Fibroblast of lung (primary cell): ENCODE measurements around the gene NUP98.

Source experiments
- CTCF ChIP-seq, 2 donors: IDR thresholded peaks in 1 of 2; conservative IDR thresholded peaks in 1 of 2; 1 replicate in 1 of 2; 2 replicates in 1 of 2; pipeline ENCODE4 v1.5.1; 2011 to 2012; ENCODE audit warnings: low read length in 2 of 2, control low read depth in 1 of 2, inconsistent platforms in 1 of 2, low read depth in 1 of 2, mild to moderate bottlenecking in 1 of 2
- EZH2 ChIP-seq: IDR thresholded peaks from 2 replicates; pipeline ENCODE4 v1.5.1; 2012; ENCODE audit warnings: low read length, control low read depth, mild to moderate bottlenecking; ENCODE audit errors: missing control alignments

GRCh38 chr11:3825473-3826154 lies 28.3 kb upstream of the NUP98 start:
- TF ChIP-seq CTCF (conservative IDR thresholded peaks at IDR 0.05 in 1 of 2, IDR thresholded peaks at IDR 0.05 in 1 of 2; ENCODE audit: low read depth in 1 of 2, low read length in 2 of 2) = no peak
- no peak for TF ChIP-seq EZH2
